Hypothalamus (tissue), 51 donors: ENCODE measurements around the gene SOWAHA.

Source experiments
- DNase-seq, 51 donors: peaks; one replicate each; lab custom pipeline; 2025; lab: John Stamatoyannopoulos, UW

The SOWAHA gene

DNA sequence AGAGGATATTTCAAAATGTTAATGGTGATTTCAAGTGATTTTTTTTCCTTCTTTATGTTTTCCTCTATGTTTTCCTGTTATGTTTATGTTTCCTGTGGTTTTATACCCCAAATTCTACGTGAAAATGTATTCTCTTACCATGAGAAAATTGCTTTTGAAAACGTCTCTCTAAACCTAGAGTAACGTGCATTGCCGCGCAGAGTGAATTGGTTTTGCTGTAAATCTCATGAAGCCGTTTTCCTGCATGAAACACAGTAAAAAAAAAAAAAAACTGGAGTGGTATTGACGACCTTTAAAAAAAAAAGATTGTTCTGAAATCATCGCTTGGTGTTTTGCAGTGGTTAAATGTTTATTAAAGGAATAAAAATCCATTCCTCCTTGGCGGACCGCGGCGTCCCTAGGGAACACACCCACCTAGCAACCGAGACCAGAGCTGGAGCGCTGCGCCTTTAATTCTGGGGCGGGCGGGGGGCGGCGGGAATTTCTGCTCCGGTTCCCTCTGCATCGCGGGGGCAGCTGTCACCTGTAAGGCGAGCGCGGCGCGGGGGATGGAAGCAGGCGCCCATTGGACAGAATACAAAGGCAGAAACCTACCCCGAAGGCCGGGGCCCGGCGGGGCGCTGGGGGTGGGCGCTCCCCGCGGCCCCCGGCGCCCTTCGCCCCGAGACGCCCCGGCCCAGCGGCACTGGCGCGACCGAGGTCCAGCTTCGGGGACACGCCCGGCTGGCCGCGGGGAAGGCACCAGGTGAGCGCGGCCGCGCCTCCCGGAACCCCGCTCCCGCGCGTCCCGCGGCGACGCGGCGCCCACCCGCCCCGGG lies at the start of gene SOWAHA:
Gene SOWAHA (plus strand): TSS at position 522 of the 818 bp plus-strand sequence. CDS start 320 bp downstream, outside the sequence.
- peak in 30 of 51 donors; percentile 20 to 86 (median 48) for DNase-seq

GRCh38 chr5:132764051-132764450 lies 49.1 kb upstream of the SOWAHA start:
- no peak for DNase-seq

DNA sequence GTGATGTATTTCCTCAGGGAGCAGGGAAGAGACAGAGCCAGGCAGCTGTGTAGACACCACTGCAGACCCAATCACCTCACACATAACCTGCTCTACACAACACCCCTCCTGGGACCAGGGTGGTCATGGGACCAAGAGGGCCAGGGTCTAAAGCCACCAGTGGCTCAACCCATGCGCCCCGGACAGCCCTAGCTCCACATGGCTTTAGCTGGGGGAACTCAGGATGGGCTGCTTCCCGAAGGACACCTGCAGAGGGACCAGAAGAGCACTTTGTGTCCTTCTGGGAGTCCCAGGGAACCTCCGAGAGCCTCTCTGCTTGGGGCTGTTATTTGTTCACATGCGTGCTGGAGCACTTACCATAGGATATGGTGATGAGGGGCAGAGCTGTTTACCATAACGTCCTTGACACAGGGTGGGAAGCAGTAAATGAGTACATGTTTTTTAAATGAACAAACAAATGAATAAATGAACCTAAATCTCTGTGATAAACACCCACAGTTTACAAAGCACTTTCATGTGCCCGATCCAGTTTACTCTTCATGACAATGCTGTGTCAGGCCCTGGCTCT lies 48.3 kb upstream of the SOWAHA start:
- DNase-seq: no peak

GRCh38 chr5:132765311-132766019 lies 47.6 kb upstream of the SOWAHA start:
- DNase-seq: no peak

GRCh38 chr5:132766020-132766805 lies 46.9 kb upstream of the SOWAHA start:
- no peak for DNase-seq

GRCh38 chr5:132766806-132767055 lies 46.4 kb upstream of the SOWAHA start:
- DNase-seq: no peak

DNA sequence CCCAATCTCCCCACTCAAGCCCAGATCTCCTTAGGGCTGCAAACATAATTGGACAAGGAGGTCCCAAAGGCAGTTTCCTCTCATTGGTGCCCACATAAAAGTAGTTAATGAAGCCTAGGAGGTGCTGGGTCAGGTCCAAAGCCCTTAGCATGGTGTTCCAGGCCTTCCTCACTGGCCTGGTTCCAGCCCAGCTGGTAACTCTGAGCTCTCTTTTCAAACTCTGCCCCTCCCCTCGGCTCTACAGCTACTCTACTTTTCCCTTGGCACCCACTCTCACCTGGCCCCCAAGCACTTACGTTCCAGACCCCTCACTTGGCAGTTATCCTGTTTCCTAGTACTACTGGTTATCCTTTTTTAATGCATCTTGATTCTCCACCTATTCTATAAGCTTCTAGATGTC lies 46.0 kb upstream of the SOWAHA start:
- DNase-seq: peak in 19 of 51 donors; percentile 19 to 72 (median 34)

GRCh38 chr5:132768485-132768868 lies 44.6 kb upstream of the SOWAHA start:
- DNase-seq: no peak

- DNase-seq: peak in 2 of 51 donors; percentile 20 to 33
Measured at GRCh38 chr5:132770476-132771159, 42.5 kb upstream of the SOWAHA start.

DNA sequence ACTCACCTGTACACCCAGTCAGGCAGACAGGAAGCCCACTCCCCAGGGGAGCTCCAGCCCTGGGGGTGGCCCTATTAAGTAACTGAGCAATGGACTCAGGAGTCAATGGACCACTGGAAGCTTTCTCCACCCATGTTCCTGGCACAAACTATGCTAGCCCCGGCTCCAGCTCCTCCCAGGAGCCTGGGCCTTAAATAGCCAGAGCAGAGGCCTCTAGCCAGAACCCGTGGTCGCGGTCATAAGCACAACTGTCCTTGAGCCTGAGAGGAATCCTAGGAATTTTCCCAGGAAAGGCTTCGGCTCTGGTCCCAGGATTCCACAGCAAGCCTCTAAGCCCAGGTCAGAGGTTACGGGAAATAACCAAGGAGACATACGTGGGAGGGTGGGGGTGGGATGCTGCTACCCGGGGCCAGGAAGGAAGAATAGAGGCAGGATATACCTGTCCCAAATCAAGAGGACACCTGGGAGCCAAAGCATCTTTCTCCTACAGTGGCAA lies 41.6 kb upstream of the SOWAHA start:
- peak in 5 of 51 donors; percentile 15 to 31 (median 15) for DNase-seq

GRCh38 chr5:132772291-132773070 lies 40.6 kb upstream of the SOWAHA start:
- DNase-seq: peak in 1 of 51 donors; percentile 34

DNA sequence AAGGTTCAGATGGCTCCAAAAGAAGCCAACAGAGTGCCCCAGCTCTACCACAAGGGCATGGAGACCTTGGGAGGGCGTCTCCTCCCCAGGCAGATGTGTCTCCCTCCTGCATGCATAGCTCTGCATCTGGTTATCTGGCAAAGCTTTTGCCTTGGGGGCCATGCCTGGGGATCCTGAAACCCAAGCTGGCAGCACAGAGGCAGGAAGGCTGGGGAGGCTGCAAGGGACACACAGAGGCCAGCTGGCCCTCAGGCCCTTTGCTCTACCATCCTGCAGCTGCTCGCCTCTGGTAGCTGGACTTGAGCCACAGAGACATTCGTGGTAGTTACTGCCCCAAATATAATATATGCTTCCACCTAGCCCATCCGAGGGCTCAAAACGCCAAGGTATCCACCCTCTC lies 40.0 kb upstream of the SOWAHA start:
- peak in 5 of 51 donors; percentile 18 to 52 (median 32) for DNase-seq

DNA sequence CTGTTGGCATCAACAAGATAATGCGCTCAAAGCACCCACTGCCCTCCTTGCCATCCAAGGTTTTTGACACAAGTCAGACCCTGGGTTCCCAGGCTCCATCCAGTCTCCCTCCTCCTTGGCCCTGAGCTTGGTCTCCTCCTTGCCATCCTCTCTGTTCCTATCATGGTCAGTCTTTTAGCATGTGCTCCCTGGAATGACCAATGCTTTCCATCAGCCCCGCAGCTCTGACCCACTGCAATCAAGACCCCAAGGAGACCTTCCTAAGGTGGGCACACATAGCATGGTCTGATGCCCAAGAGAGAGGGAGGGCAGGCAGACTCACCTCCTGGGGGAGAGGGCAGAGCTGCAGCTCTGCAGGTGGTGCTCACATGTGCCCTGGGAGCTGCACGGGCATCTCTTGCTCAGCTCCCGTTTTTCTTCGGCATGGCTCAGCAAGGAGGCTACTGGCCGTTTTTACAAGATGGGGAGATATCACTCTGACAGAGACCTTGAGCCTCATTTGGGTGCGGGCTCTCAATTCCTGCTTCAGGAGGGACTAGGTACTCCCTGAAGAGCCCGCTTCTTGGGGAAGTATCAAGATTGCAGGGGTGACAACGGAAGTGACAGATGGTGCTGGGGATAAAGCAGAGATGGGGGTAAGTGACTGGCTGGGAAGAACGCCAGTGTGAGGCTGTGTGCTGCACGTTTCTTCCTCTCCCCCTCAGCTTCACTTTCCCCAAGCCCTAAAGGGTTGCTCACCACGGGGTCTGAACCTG lies 39.3 kb upstream of the SOWAHA start:
- peak in 1 of 51 donors; percentile 56 for DNase-seq

- peak in 2 of 51 donors; percentile 51 to 54 for DNase-seq
Measured at GRCh38 chr5:132774406-132774805, 38.7 kb upstream of the SOWAHA start.

DNA sequence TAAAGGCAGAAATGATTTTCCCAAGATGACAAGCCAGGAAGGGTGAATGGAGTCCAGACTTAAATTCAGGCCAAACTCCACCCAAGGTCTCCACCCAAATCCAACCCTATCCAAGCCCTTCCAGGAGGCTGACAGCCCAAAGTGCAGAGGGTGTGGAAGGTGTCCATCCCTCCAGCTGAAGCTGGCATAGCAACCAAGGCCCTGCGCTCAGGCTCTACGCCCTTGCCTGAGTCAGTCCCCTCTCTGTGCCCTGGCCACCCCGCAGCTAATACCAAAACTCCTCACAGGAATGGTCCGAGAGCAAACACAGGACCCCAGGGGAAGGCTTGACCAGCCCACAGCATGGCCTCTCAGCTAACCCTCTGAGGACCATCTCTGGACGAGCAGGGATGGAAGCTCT lies 38.2 kb upstream of the SOWAHA start:
- DNase-seq: peak in 1 of 51 donors; percentile 15

- peak in 3 of 51 donors; percentile 19 to 61 (median 38) for DNase-seq
Measured at GRCh38 chr5:132775476-132775961, 37.6 kb upstream of the SOWAHA start.

- peak in 34 of 51 donors; percentile 17 to 78 (median 50) for DNase-seq
Measured at GRCh38 chr5:132776131-132776937, 36.8 kb upstream of the SOWAHA start.

GRCh38 chr5:132776938-132777208 lies 36.2 kb upstream of the SOWAHA start:
- DNase-seq: no peak
